B cell (primary cell): Measurements from ENCODE around the gene ECT2. TPM values are rescaled to one million over a fixed set of nuclear protein-coding genes. Genes with fewer than 3 reads are reported as not detected.
"Not testable (repeated sequence)": the region's sequence is repeated elsewhere in the genome, so short reads cannot be mapped to it uniquely, and the experiment has no call there.

ENCODE experiments used
- ATAC-seq: fragments of 200-7000 bp; cut with Tn5 transposase; one replicate; pipeline ENCODE4 v1.10.0; 2021; ENCODE audit warnings: low read depth, mild to moderate bottlenecking, moderate number of reproducible peaks, moderate library complexity
- CTCF ChIA-PET: fragments of 350-600 bp; sonication (Branson Sonifier 250); formaldehyde crosslinking; loops from one replicate; lab custom pipeline; 2021; ENCODE audit warnings: antibody characterized with exemption, inconsistent platforms; lab: Charles Lee
- POLR2A ChIA-PET: fragments of 350-600 bp; sonication (Branson Sonifier 250); formaldehyde crosslinking; loops from one replicate; lab custom pipeline; 2021; ENCODE audit warnings: antibody characterized with exemption; lab: Charles Lee
- DNase-seq: peaks from one replicate; pipeline ENCODE4 v3.0.0; 2013
- H2AFZ ChIP-seq: 2 replicates; pipeline ENCODE4 v1.6.1; 2012; ENCODE audit warnings: mild to moderate bottlenecking, low read depth, low read length; ENCODE audit not compliant: insufficient read depth, poor library complexity, severe bottlenecking
- H3K27ac ChIP-seq, 2 donors: 1 replicate in 1 of 2; 2 replicates in 1 of 2; pipeline ENCODE4 v1.5.1; 2012 to 2013; ENCODE audit warnings: low read length in 2 of 2, mild to moderate bottlenecking in 2 of 2, moderate library complexity in 1 of 2
- H3K27me3 ChIP-seq, 4 experiments: fragments of 200-600 bp in 1 of 4; sonication (generic) in 1 of 4; replicated peaks in 1 of 4; 1 replicate in 2 of 4; 2 replicates in 2 of 4; pipeline versions ENCODE4 v1.6.1 to v1.7.0; 2013 to 2016; ENCODE audit warnings: low read length in 3 of 4, mild to moderate bottlenecking in 2 of 4, mixed read lengths in 1 of 4, moderate library complexity in 1 of 4; ENCODE audit not compliant: insufficient read depth in 4 of 4, control insufficient read depth in 3 of 4; ENCODE audit errors: control extremely low read depth in 1 of 4
- H3K36me3 ChIP-seq, 2 experiments: replicated peaks in 1 of 2; 1 replicate in 1 of 2; 2 replicates in 1 of 2; pipeline versions ENCODE4 v1.6.1 to v1.7.1; 2013; ENCODE audit warnings: low read length in 1 of 2; ENCODE audit not compliant: insufficient read depth in 2 of 2, control insufficient read depth in 1 of 2; ENCODE audit errors: control extremely low read depth in 1 of 2, extremely low read depth in 1 of 2
- H3K4me1 ChIP-seq, 2 donors: fragments of 200-600 bp in 1 of 2; sonication (generic) in 1 of 2; 1 replicate in 1 of 2; 2 replicates in 1 of 2; pipeline versions ENCODE4 v1.5.1 to v1.6.1; 2013 to 2017; ENCODE audit warnings: low read length in 2 of 2; ENCODE audit not compliant: control insufficient read depth in 2 of 2, insufficient read depth in 2 of 2
- H3K4me2 ChIP-seq: replicated peaks from 2 replicates; pipeline ENCODE3; 2012; ENCODE audit warnings: mild to moderate bottlenecking, low read depth, low read length; ENCODE audit not compliant: poor library complexity, severe bottlenecking
- H3K4me3 ChIP-seq, 5 experiments: fragments of 200-600 bp in 1 of 5; sonication (generic) in 1 of 5; 1 replicate in 3 of 5; 2 replicates in 2 of 5; pipeline versions ENCODE4 v1.5.1 to v1.7.0; 2011 to 2016; ENCODE audit warnings: low read length in 4 of 5, mild to moderate bottlenecking in 4 of 5, low read depth in 2 of 5, control low read depth in 1 of 5, moderate library complexity in 1 of 5; ENCODE audit not compliant: insufficient read depth in 1 of 5; ENCODE audit errors: control extremely low read depth in 1 of 5, extremely low read depth in 1 of 5
- H3K79me2 ChIP-seq: fragments of 200-600 bp; sonication (generic); one replicate; pipeline ENCODE4 v1.6.0; 2016; ENCODE audit warnings: low read length; ENCODE audit not compliant: control insufficient read depth, insufficient read depth
- H3K9ac ChIP-seq: fragments of 200-600 bp; sonication (generic); 2 replicates; pipeline ENCODE4 v1.6.1; 2017; ENCODE audit warnings: mild to moderate bottlenecking, low read length, moderate library complexity
- H3K9me3 ChIP-seq, 3 donors: one replicate each; pipeline versions ENCODE4 v1.6.1 to v1.7.1; 2013; ENCODE audit warnings: low read length in 2 of 3; ENCODE audit not compliant: control insufficient read depth in 2 of 3, insufficient read depth in 1 of 3; ENCODE audit errors: control extremely low read depth in 1 of 3
- H4K20me1 ChIP-seq: 2 replicates; pipeline ENCODE4 v1.6.0; 2012; ENCODE audit warnings: mild to moderate bottlenecking, low read length; ENCODE audit not compliant: insufficient read depth, control insufficient read depth, poor library complexity, severe bottlenecking
- H3K27ac Mint-ChIP-seq: one replicate; pipeline ENCODE4 v1.8.0; 2021; ENCODE audit warnings: mixed read lengths
- H3K27me3 Mint-ChIP-seq: one replicate; pipeline ENCODE4 v1.8.0; 2021; ENCODE audit warnings: mixed read lengths
- H3K4me1 Mint-ChIP-seq: one replicate; pipeline ENCODE4 v1.8.0; 2021; ENCODE audit warnings: mixed read lengths
- H3K4me3 Mint-ChIP-seq: one replicate; pipeline ENCODE4 v1.8.0; 2021; ENCODE audit warnings: mixed read lengths
- H3K9me3 Mint-ChIP-seq: one replicate; pipeline ENCODE4 v1.8.0; 2022; ENCODE audit warnings: mixed read lengths; ENCODE audit not compliant: insufficient read depth
- CTCF ChIP-seq: fragments of 200-600 bp; IDR thresholded peaks from one replicate; pipeline ENCODE4 v1.8.0; 2022; ENCODE audit warnings: antibody characterized with exemption, mild to moderate bottlenecking
- EZH2 ChIP-seq: IDR thresholded peaks from 2 replicates; pipeline ENCODE4 v1.6.1; 2012; ENCODE audit warnings: borderline replicate concordance, low read depth, mild to moderate bottlenecking, moderate library complexity, low read length; ENCODE audit not compliant: insufficient read depth, poor library complexity, severe bottlenecking
- WGBS: methylation state at CpG from one replicate; pipeline ENCODE4 v1.1.5; 2013; ENCODE audit warnings: missing lambda C conversion rate; ENCODE audit not compliant: insufficient coverage; 5-methylcytosine and 5-hydroxymethylcytosine counted together
- intact Hi-C: fragments of 100-400 bp; cut with micrococcal nuclease; formaldehyde crosslinking; loops from one replicate; pipeline ENCODE4 v1.10.0; 2022
- polyA plus RNA-seq: library from polyadenylated mRNA; depleted of rRNA; stranded (reverse); fragments of >200 nt; gene quantifications from 2 replicates; pipeline ENCODE4 v1.2.3, GENCODE V29; 2012
- total RNA-seq, 2 donors: library from RNA; stranded (reverse); fragments of 120-200 nt in 1 of 2; gene quantifications; 1 replicate in 1 of 2; 2 replicates in 1 of 2; pipeline versions ENCODE4 v1.2.3 to v1.2.4, GENCODE V29; 2013 to 2022

The ECT2 gene
- total and polyA plus RNA-seq, 2 donors (not counting 1 experiment from before 2014, with no cell fraction given): 1.00 to 5.1 TPM

- Mint-ChIP-seq H3K27ac (no peak overlapping the region), H3K4me3 (no peak overlapping the region), H3K4me1 (peaks cover 10% of the 10 kb centered on the region), H3K9me3 (no peaks in the 10 kb centered on the region), H3K27me3 (no peaks in the 10 kb centered on the region)
- no peaks in the 10 kb centered on the region for H4K20me1 ChIP-seq
- DNase-seq (no peak), ATAC-seq (no peak)
- no CpG with 5 or more reads among the region's 1 CpG for WGBS
- no peaks in the 10 kb centered on the region for H3K36me3 ChIP-seq
- POLR2A ChIA-PET: no interaction called here
- TF ChIP-seq EZH2 (no peak), CTCF (no peak)
- peaks cover 7 to 13% of the 10 kb centered on the region in 2 donors for H3K4me1 ChIP-seq
- no peaks in the 10 kb centered on the region for H3K79me2 ChIP-seq
- no peaks in the 10 kb centered on the region for H3K27me3 ChIP-seq
- no peak overlapping the region for H2AFZ ChIP-seq
- no peak overlapping the region for H3K9ac ChIP-seq
- intact Hi-C loops: no loop called here
- H3K27ac ChIP-seq: no peak overlapping the region
- peaks cover 0 to 3% (median 0%) of the 10 kb centered on the region in 3 donors for H3K9me3 ChIP-seq
- CTCF ChIA-PET: interaction anchor here (1.0 kb wide), 1 partner anchor 10 kb away, joined by 3 read pairs; no protein-coding TSS in a partner anchor
- no peak overlapping the region for H3K4me3 ChIP-seq
- H3K4me2 ChIP-seq: no peak overlapping the region
Observed at GRCh38 chr3:172753125-172753524, 2.6 kb downstream of the ECT2 start.

GRCh38 chr3:172760416-172760815 lies 9.9 kb downstream of the ECT2 start:
- intact Hi-C loops, H3K27ac Mint-ChIP-seq, DNase-seq, ATAC-seq, H3K4me3 ChIP-seq, POLR2A ChIA-PET, H3K27me3 ChIP-seq, H2AFZ ChIP-seq, H3K4me2 ChIP-seq, H3K27ac ChIP-seq, H4K20me1 ChIP-seq, H3K36me3 ChIP-seq, H3K9ac ChIP-seq, H3K79me2 ChIP-seq, H3K4me1 ChIP-seq, H3K4me1 Mint-ChIP-seq, H3K9me3 ChIP-seq, H3K9me3 Mint-ChIP-seq, H3K4me3 Mint-ChIP-seq, CTCF ChIA-PET, H3K27me3 Mint-ChIP-seq: not testable (repeated sequence)
- WGBS: 98% methylated on average over 5 of the region's 6 CpGs
